Progenitor cell of endocrine pancreas (in vitro differentiated cells): Measurements from ENCODE around the gene VMAC. TPM values are rescaled to one million over a fixed set of nuclear protein-coding genes. Genes with fewer than 3 reads are reported as not detected.

Experiments used
- DNase-seq: peaks from one replicate; pipeline ENCODE4 v3.0.0; 2021; ENCODE audit warnings: low spot score; ENCODE audit not compliant: unreplicated experiment
- H3K27ac Mint-ChIP-seq: 2 replicates; pipeline ENCODE4 v1.8.0; 2021; ENCODE audit warnings: mild to moderate bottlenecking, moderate library complexity, mixed read lengths
- H3K27me3 Mint-ChIP-seq: 2 replicates; pipeline ENCODE4 v1.8.0; 2021; ENCODE audit warnings: mixed read lengths
- H3K36me3 Mint-ChIP-seq: 2 replicates; pipeline ENCODE4 v1.8.0; 2022; ENCODE audit warnings: mixed read lengths; ENCODE audit not compliant: insufficient read depth
- H3K4me1 Mint-ChIP-seq: 2 replicates; pipeline ENCODE4 v1.8.0; 2021; ENCODE audit warnings: low read depth, mixed read lengths
- H3K4me3 Mint-ChIP-seq: 2 replicates; pipeline ENCODE4 v1.8.0; 2021; ENCODE audit warnings: low read depth, mild to moderate bottlenecking, moderate library complexity, mixed read lengths
- H3K9me3 Mint-ChIP-seq: 2 replicates; pipeline ENCODE4 v1.8.0; 2021; ENCODE audit warnings: low read depth, mixed read lengths
- CTCF ChIP-seq: fragments of 200-600 bp; sonication (generic); IDR thresholded peaks from one replicate; pipeline ENCODE4 v1.5.0; 2021; ENCODE audit warnings: antibody characterized with exemption, mild to moderate bottlenecking; ENCODE audit not compliant: unreplicated experiment
- total RNA-seq: library from RNA; stranded (reverse); gene quantifications from 2 replicates; pipeline ENCODE4 v1.2.1, GENCODE V29; 2021

The VMAC gene
- total RNA-seq, 1 donor from 2014 or later, result 15.2 TPM

GRCh38 chr19:5932146-5932545, 27.5 kb downstream of the VMAC start:
- no peak for DNase-seq
- no peak for TF ChIP-seq CTCF
- H3K4me1 Mint-ChIP-seq, result peaks cover 6% of the 10 kb centered on the region
- peaks cover 15% of the 10 kb centered on the region for H3K36me3 Mint-ChIP-seq
- H3K27ac Mint-ChIP-seq, result no peak overlapping the region
- H3K9me3 Mint-ChIP-seq, result no peaks in the 10 kb centered on the region
- no peak overlapping the region for H3K4me3 Mint-ChIP-seq
- no peaks in the 10 kb centered on the region for H3K27me3 Mint-ChIP-seq

- Mint-ChIP-seq H3K36me3 (peaks cover 16% of the 10 kb centered on the region), H3K4me1 (peaks cover 6% of the 10 kb centered on the region), H3K4me3 (no peak overlapping the region), H3K27ac (no peak overlapping the region), H3K27me3 (no peaks in the 10 kb centered on the region), H3K9me3 (no peaks in the 10 kb centered on the region)
- TF ChIP-seq CTCF, result no peak
- no peak for DNase-seq
Measured at GRCh38 chr19:5932609-5933262, 28.1 kb downstream of the VMAC start.

- H3K36me3 Mint-ChIP-seq, result peaks cover 13% of the 10 kb centered on the region
- H3K4me1 Mint-ChIP-seq, result peaks cover 6% of the 10 kb centered on the region
- H3K27ac Mint-ChIP-seq, result peak overlapping the region; percentile 52
- no peaks in the 10 kb centered on the region for H3K9me3 Mint-ChIP-seq
- no peak for TF ChIP-seq CTCF
- H3K4me3 Mint-ChIP-seq, result no peak overlapping the region
- H3K27me3 Mint-ChIP-seq, result no peaks in the 10 kb centered on the region
- no peak for DNase-seq
Measured at GRCh38 chr19:5933391-5934068, 28.9 kb downstream of the VMAC start.

- Mint-ChIP-seq H3K4me3 (no peak overlapping the region), H3K27me3 (no peaks in the 10 kb centered on the region), H3K4me1 (peaks cover 6% of the 10 kb centered on the region), H3K36me3 (peaks cover 11% of the 10 kb centered on the region), H3K27ac (no peak overlapping the region), H3K9me3 (no peaks in the 10 kb centered on the region)
- no peak for TF ChIP-seq CTCF
- DNase-seq, result no peak
Measured at GRCh38 chr19:5934069-5934401, 29.4 kb downstream of the VMAC start.

GRCh38 chr19:5934774-5935472, 30.3 kb downstream of the VMAC start:
- peaks cover 11% of the 10 kb centered on the region for H3K36me3 Mint-ChIP-seq
- TF ChIP-seq CTCF, result no peak
- H3K27ac Mint-ChIP-seq, result no peak overlapping the region
- H3K4me1 Mint-ChIP-seq, result peaks cover 6% of the 10 kb centered on the region
- H3K9me3 Mint-ChIP-seq, result no peaks in the 10 kb centered on the region
- H3K27me3 Mint-ChIP-seq, result no peaks in the 10 kb centered on the region
- H3K4me3 Mint-ChIP-seq, result no peak overlapping the region
- DNase-seq, result no peak
